GM11168 (cell line): ENCODE results near the gene OSBPL1A.
"Not testable (repeated sequence)": the region's sequence is repeated elsewhere in the genome, so short reads cannot be mapped to it uniquely, and the experiment has no call there.

Experiments used
- in situ Hi-C: fragments of 300-500 bp; cut with MboI; formaldehyde crosslinking; loops from one replicate; pipeline ENCODE4 v1.12.0; 2022; ENCODE audit warnings: low sequenced_read_pairs; ENCODE audit not compliant: unreplicated experiment

Gene OSBPL1A

GRCh38 chr18:24195296-24196053, 202.1 kb downstream of the OSBPL1A start:
- in situ Hi-C loops: no loop called here

GRCh38 chr18:24190590-24190989, 207.0 kb downstream of the OSBPL1A start:
- in situ Hi-C loops: no loop called here

GRCh38 chr18:24189664-24190346, 207.8 kb downstream of the OSBPL1A start:
- in situ Hi-C loops: no loop called here

GRCh38 chr18:24189007-24189528, 208.6 kb downstream of the OSBPL1A start:
- in situ Hi-C loops: no loop called here

GRCh38 chr18:24188120-24188519, 209.5 kb downstream of the OSBPL1A start:
- in situ Hi-C loops: no loop called here

- in situ Hi-C loops: no loop called here
Measured at GRCh38 chr18:24187689-24188088, 209.9 kb downstream of the OSBPL1A start.

GRCh38 chr18:24187049-24187448, 210.6 kb downstream of the OSBPL1A start:
- in situ Hi-C loops: no loop called here

- in situ Hi-C loops: no loop called here
Measured at GRCh38 chr18:24185805-24186204, 211.8 kb downstream of the OSBPL1A start.

- in situ Hi-C loops: no loop called here
Measured at GRCh38 chr18:24181806-24182205, 215.8 kb downstream of the OSBPL1A start.

GRCh38 chr18:24180048-24180447, 217.6 kb downstream of the OSBPL1A start:
- in situ Hi-C loops: no loop called here

- in situ Hi-C loops: no loop called here
Measured at GRCh38 chr18:24177499-24178133, 220.0 kb downstream of the OSBPL1A start.

GRCh38 chr18:24176727-24177416, 220.8 kb downstream of the OSBPL1A start:
- in situ Hi-C loops: no loop called here

- in situ Hi-C loops: loop anchor here (25.0 kb wide), 1 partner anchor 313 kb away; no protein-coding TSS in a partner anchor
Measured at GRCh38 chr18:24173997-24174396, 223.6 kb downstream of the OSBPL1A start.

GRCh38 chr18:24170360-24170759, 227.3 kb downstream of the OSBPL1A start:
- in situ Hi-C loops: loop anchor here (25.0 kb wide), 1 partner anchor 317 kb away; no protein-coding TSS in a partner anchor

GRCh38 chr18:24168496-24168895, 229.1 kb downstream of the OSBPL1A start:
- in situ Hi-C loops: loop anchor here (25.0 kb wide), 1 partner anchor 319 kb away; no protein-coding TSS in a partner anchor

- in situ Hi-C loops: loop anchor here (25.0 kb wide), 1 partner anchor 326 kb away; no protein-coding TSS in a partner anchor
Measured at GRCh38 chr18:24161304-24161703, 236.3 kb downstream of the OSBPL1A start.

- in situ Hi-C loops: loop anchor here (25.0 kb wide), 1 partner anchor 327 kb away; no protein-coding TSS in a partner anchor
Measured at GRCh38 chr18:24160086-24160485, 237.5 kb downstream of the OSBPL1A start.

GRCh38 chr18:24157855-24158254, 239.8 kb downstream of the OSBPL1A start:
- in situ Hi-C loops: loop anchor here (25.0 kb wide), 1 partner anchor 329 kb away; no protein-coding TSS in a partner anchor

- in situ Hi-C loops: loop anchor here (25.0 kb wide), 1 partner anchor 334 kb away; no protein-coding TSS in a partner anchor
Measured at GRCh38 chr18:24153397-24153796, 244.2 kb downstream of the OSBPL1A start.

GRCh38 chr18:24149591-24149990, 248.0 kb downstream of the OSBPL1A start:
- in situ Hi-C loops: not testable (repeated sequence)
